Smooth muscle cell (in vitro differentiated cells): ENCODE data around the gene RRBP1. TPM values are rescaled to one million over a fixed set of nuclear protein-coding genes. Genes with fewer than 3 reads are reported as not detected.

ENCODE experiments used
- DNase-seq: peaks from one replicate; lab custom pipeline; 2025; ENCODE audit not compliant: unreplicated experiment; lab: John Stamatoyannopoulos, UW
- H2AFZ ChIP-seq: fragments of 200-600 bp; sonication (generic); 2 replicates; pipeline ENCODE4 v1.6.0; 2016; ENCODE audit warnings: antibody characterized with exemption, low read depth, mild to moderate bottlenecking
- H3F3A ChIP-seq: fragments of 200-600 bp; sonication (generic); 2 replicates; pipeline ENCODE4 v1.6.0; 2017; ENCODE audit warnings: antibody characterized with exemption, low read depth
- H3K27ac ChIP-seq: fragments of 200-600 bp; sonication (generic); 2 replicates; pipeline ENCODE4 v1.5.1; 2016; ENCODE audit warnings: low read depth, mild to moderate bottlenecking
- H3K27me3 ChIP-seq: fragments of 200-600 bp; sonication (generic); 2 replicates; pipeline ENCODE4 v1.6.1; 2016; ENCODE audit warnings: low read depth, mild to moderate bottlenecking
- H3K36me3 ChIP-seq: fragments of 200-600 bp; sonication (generic); 2 replicates; pipeline ENCODE4 v1.5.1; 2016; ENCODE audit warnings: low read depth
- H3K4me1 ChIP-seq: fragments of 200-600 bp; sonication (generic); 2 replicates; pipeline ENCODE4 v1.5.1; 2016; ENCODE audit warnings: low read depth
- H3K4me2 ChIP-seq: fragments of 200-600 bp; sonication (generic); 2 replicates; pipeline ENCODE4 v1.6.0; 2016; ENCODE audit warnings: mild to moderate bottlenecking
- H3K4me3 ChIP-seq: fragments of 200-600 bp; sonication (generic); 2 replicates; pipeline ENCODE4 v1.5.1; 2016; ENCODE audit warnings: mild to moderate bottlenecking
- H3K79me2 ChIP-seq: fragments of 200-600 bp; sonication (generic); 2 replicates; pipeline ENCODE4 v1.6.0; 2016; ENCODE audit warnings: low read depth, mild to moderate bottlenecking
- H3K9ac ChIP-seq: fragments of 200-600 bp; sonication (generic); 2 replicates; pipeline ENCODE4 v1.6.0; 2016; ENCODE audit warnings: low read depth
- H3K9me3 ChIP-seq: fragments of 200-600 bp; sonication (generic); replicated peaks from 2 replicates; pipeline ENCODE4 v1.5.1; 2016; ENCODE audit warnings: low read depth
- H4K20me1 ChIP-seq: fragments of 200-600 bp; sonication (generic); 2 replicates; pipeline ENCODE4 v1.6.0; 2016; ENCODE audit warnings: low read depth
- CTCF ChIP-seq: fragments of 200-600 bp; sonication (generic); IDR thresholded peaks from 2 replicates; pipeline ENCODE4 v1.5.1; 2017; ENCODE audit warnings: borderline replicate concordance, mild to moderate bottlenecking, antibody characterized with exemption; ENCODE audit not compliant: insufficient read depth, poor library complexity, severe bottlenecking
- WGBS: methylation state at CpG from one replicate; pipeline ENCODE4 v1.1.7; 2016; ENCODE audit warnings: low lambda C conversion rate; 5-methylcytosine and 5-hydroxymethylcytosine counted together
- polyA plus RNA-seq: library from polyadenylated mRNA; unstranded; fragments of >200 nt; fragmentation: Nextera tagmentation; extraction: Ambion mirVana; gene quantifications from 2 replicates; pipeline ENCODE4 v1.2.1, GENCODE V29; 2016
- total RNA-seq: library from RNA; depleted of rRNA; stranded (reverse); fragments of >200 nt; gene quantifications from 2 replicates; pipeline ENCODE4 v1.2.3, GENCODE V29; 2014

The RRBP1 gene
- total and polyA plus RNA-seq, 2 experiments from 2014 or later, result 142 to 226 TPM

- H3F3A ChIP-seq, result no peaks in the 10 kb centered on the region
- no peak for DNase-seq
- no peak overlapping the region for H3K4me2 ChIP-seq
- WGBS, result 94% methylated on average over 25 of the region's 25 CpGs
- no peaks in the 10 kb centered on the region for H3K4me1 ChIP-seq
- peaks cover 14% of the 10 kb centered on the region for H3K36me3 ChIP-seq
- no peaks in the 10 kb centered on the region for H3K9me3 ChIP-seq
- H3K9ac ChIP-seq, result no peak overlapping the region
- peaks cover 100% of the 10 kb centered on the region for H4K20me1 ChIP-seq
- no peak overlapping the region for H3K27ac ChIP-seq
- TF ChIP-seq CTCF, result no peak
- peaks cover 50% of the 10 kb centered on the region for H3K79me2 ChIP-seq
- no peaks in the 10 kb centered on the region for H3K27me3 ChIP-seq
- no peak overlapping the region for H3K4me3 ChIP-seq
- no peak overlapping the region for H2AFZ ChIP-seq
Observed at GRCh38 chr20:17635332-17636244, 46.5 kb downstream of the RRBP1 start.

- no peak for DNase-seq
- Histone ChIP-seq H3K9me3 (no peaks in the 10 kb centered on the region), H2AFZ (no peak overlapping the region), H3K4me1 (no peaks in the 10 kb centered on the region), H3K36me3 (peaks cover 14% of the 10 kb centered on the region), H3K4me2 (no peak overlapping the region), H3K4me3 (no peak overlapping the region), H3K79me2 (peaks cover 55% of the 10 kb centered on the region), H3K9ac (no peak overlapping the region), H3K27ac (no peak overlapping the region), H3K27me3 (no peaks in the 10 kb centered on the region), H3F3A (no peaks in the 10 kb centered on the region), H4K20me1 (peaks cover 100% of the 10 kb centered on the region)
- TF ChIP-seq CTCF, result no peak
- 93% methylated on average over 13 of the region's 13 CpGs for WGBS
Observed at GRCh38 chr20:17634661-17635331, 47.2 kb downstream of the RRBP1 start.

GRCh38 chr20:17633850-17634500, 48.1 kb downstream of the RRBP1 start:
- Histone ChIP-seq H3K36me3 (peaks cover 14% of the 10 kb centered on the region), H3K4me3 (no peak overlapping the region), H2AFZ (no peak overlapping the region), H3K4me1 (no peaks in the 10 kb centered on the region), H3K27me3 (no peaks in the 10 kb centered on the region), H3K9ac (no peak overlapping the region), H3K27ac (no peak overlapping the region), H3K9me3 (no peaks in the 10 kb centered on the region), H4K20me1 (peaks cover 100% of the 10 kb centered on the region), H3K4me2 (no peak overlapping the region), H3F3A (no peaks in the 10 kb centered on the region), H3K79me2 (peaks cover 55% of the 10 kb centered on the region)
- 98% methylated on average over 18 of the region's 18 CpGs for WGBS
- no peak for DNase-seq
- no peak for TF ChIP-seq CTCF
